Measurements from ENCODE around the gene CYS1. TPM values are rescaled to one million over a fixed set of nuclear protein-coding genes. Genes with fewer than 3 reads are reported as not detected.

CYS1 gene
- total RNA-seq, 2 experiments from 2014 or later: 0.68 TPM; not detected in 1

- ChIA-PET POLR2A (interaction anchor here (0.9 to 1.3 kb wide), 3 partner anchors 8 to 27 kb away, joined by 3 to 4 read pairs (median 3); no protein-coding TSS in a partner anchor), CTCF (ENCODE audit: unreplicated experiment) (no interaction called here)
- TF ChIP-seq CTCF (conservative IDR thresholded peaks at IDR 0.05; ENCODE audit: low read length): no peak
- TF ChIP-seq EZH2phosphoT487 (IDR thresholded peaks at IDR 0.05; ENCODE audit: borderline replicate concordance, low read depth, low read length): no peak
- no peak for DNase-seq (ENCODE audit: low spot score)
- no peaks in the 10 kb centered on the region for H3K36me3 ChIP-seq (ENCODE audit: insufficient read depth, low read length)
- H3K27ac ChIP-seq (ENCODE audit: low read depth, low read length, poor library complexity, severe bottlenecking): no peak overlapping the region
- H3K4me1 ChIP-seq (ENCODE audit: insufficient read depth, low read length, poor library complexity, severe bottlenecking): peaks cover 12% of the 10 kb centered on the region
- no peak overlapping the region for H3K4me3 ChIP-seq (ENCODE audit: low read depth, low read length, poor library complexity, severe bottlenecking)
- intact Hi-C loops (cut with micrococcal nuclease; ENCODE audit: unreplicated experiment): no loop called here
- no TSS peak for BruUV-seq (replicated peaks)
- no peaks in the 10 kb centered on the region for H3K79me2 ChIP-seq (ENCODE audit: insufficient read depth, low read depth, low read length)
- no peak overlapping the region for H2AFZ ChIP-seq (ENCODE audit: low read length)
- H4K20me1 ChIP-seq (ENCODE audit: insufficient read depth, low read length): no peaks in the 10 kb centered on the region
- no peaks in the 10 kb centered on the region for H3K9me2 ChIP-seq (ENCODE audit: insufficient read depth, low read length)
- H3K4me2 ChIP-seq (ENCODE audit: low read length): no peak overlapping the region
- no peaks in the 10 kb centered on the region for H3K9me3 ChIP-seq (ENCODE audit: low read length)
Observed at GRCh38 chr2:10091182-10091888, 11.1 kb upstream of the CYS1 start.

GRCh38 chr2:10089565-10090190, 9.5 kb upstream of the CYS1 start:
- H3K9me2 ChIP-seq (ENCODE audit: insufficient read depth, low read length): no peaks in the 10 kb centered on the region
- H2AFZ ChIP-seq (ENCODE audit: low read length): peak overlapping the region; percentile 51
- BruUV-seq (replicated peaks): no TSS peak
- DNase-seq (ENCODE audit: low spot score): no peak
- H3K79me2 ChIP-seq (ENCODE audit: insufficient read depth, low read depth, low read length): no peaks in the 10 kb centered on the region
- no peaks in the 10 kb centered on the region for H3K9me3 ChIP-seq (ENCODE audit: low read length)
- ChIA-PET POLR2A (interaction anchor here (0.6 to 2.3 kb wide), 4 partner anchors 18 to 360 kb away, joined by 3 to 7 read pairs (median 3); no protein-coding TSS in a partner anchor), CTCF (ENCODE audit: unreplicated experiment) (no interaction called here)
- no peak overlapping the region for H3K27ac ChIP-seq (ENCODE audit: low read depth, low read length, poor library complexity, severe bottlenecking)
- intact Hi-C loops (cut with micrococcal nuclease; ENCODE audit: unreplicated experiment): no loop called here
- H3K4me3 ChIP-seq (ENCODE audit: low read depth, low read length, poor library complexity, severe bottlenecking): no peak overlapping the region
- TF ChIP-seq EZH2phosphoT487 (IDR thresholded peaks at IDR 0.05; ENCODE audit: borderline replicate concordance, low read depth, low read length) (no peak), CTCF (conservative IDR thresholded peaks at IDR 0.05; ENCODE audit: low read length) (no peak)
- peaks cover 12% of the 10 kb centered on the region for H3K4me1 ChIP-seq (ENCODE audit: insufficient read depth, low read length, poor library complexity, severe bottlenecking)
- no peaks in the 10 kb centered on the region for H3K36me3 ChIP-seq (ENCODE audit: insufficient read depth, low read length)
- no peaks in the 10 kb centered on the region for H4K20me1 ChIP-seq (ENCODE audit: insufficient read depth, low read length)
- peak overlapping the region; percentile 38 for H3K4me2 ChIP-seq (ENCODE audit: low read length)

- no peak for DNase-seq (ENCODE audit: low spot score)
Observed at GRCh38 chr2:10087360-10087759, 7.1 kb upstream of the CYS1 start.

More at GRCh38 chr2:10087360-10087759, 7.1 kb upstream of the CYS1 start:
- Histone ChIP-seq H3K9me3 (ENCODE audit: low read length) (no peaks in the 10 kb centered on the region), H3K4me1 (ENCODE audit: insufficient read depth, low read length, poor library complexity, severe bottlenecking) (peaks cover 34% of the 10 kb centered on the region), H3K27ac (ENCODE audit: low read depth, low read length, poor library complexity, severe bottlenecking) (no peak overlapping the region), H3K4me3 (ENCODE audit: low read depth, low read length, poor library complexity, severe bottlenecking) (no peak overlapping the region), H3K9me2 (ENCODE audit: insufficient read depth, low read length) (no peaks in the 10 kb centered on the region), H4K20me1 (ENCODE audit: insufficient read depth, low read length) (no peaks in the 10 kb centered on the region), H3K4me2 (ENCODE audit: low read length) (no peak overlapping the region), H3K36me3 (ENCODE audit: insufficient read depth, low read length) (no peaks in the 10 kb centered on the region), H2AFZ (ENCODE audit: low read length) (peak overlapping the region; percentile 33; the same call in 1 of the 2 replicates), H3K79me2 (ENCODE audit: insufficient read depth, low read depth, low read length) (no peaks in the 10 kb centered on the region)
- intact Hi-C loops (cut with micrococcal nuclease; ENCODE audit: unreplicated experiment): no loop called here
- ChIA-PET POLR2A (no interaction called here), CTCF (ENCODE audit: unreplicated experiment) (no interaction called here)
- no TSS peak for BruUV-seq (replicated peaks)
- TF ChIP-seq EZH2phosphoT487 (IDR thresholded peaks at IDR 0.05; ENCODE audit: borderline replicate concordance, low read depth, low read length) (no peak), CTCF (conservative IDR thresholded peaks at IDR 0.05; ENCODE audit: low read length) (no peak)
